NT2/D1 (cell line): ENCODE measurements around the gene RAPGEF6.

Source experiments
- SUZ12 ChIP-seq: IDR thresholded peaks from 2 replicates; pipeline ENCODE4 v1.6.1; 2011; ENCODE audit not compliant: insufficient read length, insufficient read depth; ENCODE audit errors: extremely low read depth
- YY1 ChIP-seq: IDR thresholded peaks from 2 replicates; pipeline ENCODE4 v1.6.1; 2011; ENCODE audit not compliant: insufficient read length, insufficient read depth

- TF ChIP-seq SUZ12 (no peak), YY1 (no peak)
These were observed 6.5 kb upstream of the RAPGEF6 start for GRCh38 chr5:131641494-131641893.
